Renal cortical epithelial cell (primary cell): ENCODE results near the gene TUBB3. TPM values are rescaled to one million over a fixed set of nuclear protein-coding genes. Genes with fewer than 3 reads are reported as not detected.
"Not testable (repeated sequence)": the region's sequence is repeated elsewhere in the genome, so short reads cannot be mapped to it uniquely, and the experiment has no call there.

ENCODE experiments used
- DNase-seq: peaks from one replicate; pipeline ENCODE4 v3.0.0-alpha.2; 2011; ENCODE audit warnings: low read depth
- total RNA-seq: library from RNA; depleted of rRNA; stranded (reverse); fragments of >200 nt; gene quantifications from 2 replicates; pipeline ENCODE4 v1.2.3, GENCODE V29; 2014

Gene TUBB3
- total RNA-seq, 1 donor from 2014 or later, result 368 TPM

- no peak for DNase-seq
These were observed 4.4 kb upstream of the TUBB3 start, which contains the start of gene MC1R for GRCh38 chr16:89918453-89919347. Gene MC1R (plus strand): TSS chr16:89918862. CDS start chr16:89919259, 397 bp downstream.

GRCh38 chr16:89919535-89920406 is 3.4 kb upstream of the TUBB3 start:
- no peak for DNase-seq

GRCh38 chr16:89920723-89921122 is 2.4 kb upstream of the TUBB3 start:
- DNase-seq, result peak; percentile 51

- no peak for DNase-seq
These were observed 1.9 kb upstream of the TUBB3 start for GRCh38 chr16:89921131-89921701.

GRCh38 chr16:89921702-89922476 is 1.3 kb upstream of the TUBB3 start:
- DNase-seq, result peak; percentile 88

GRCh38 chr16:89922477-89922883 is 662 bp upstream of the TUBB3 start:
- peak; percentile 82 for DNase-seq

GRCh38 chr16:89923640-89924296 is 626 bp downstream of the TUBB3 start:
- no peak for DNase-seq

GRCh38 chr16:89924297-89924924 is 1.3 kb downstream of the TUBB3 start:
- DNase-seq, result peak; percentile 19

- DNase-seq, result peak; percentile 34
These were observed 1.8 kb downstream of the TUBB3 start for GRCh38 chr16:89924925-89925307.

GRCh38 chr16:89925596-89926079 is 2.5 kb downstream of the TUBB3 start:
- DNase-seq, result no peak

- no peak for DNase-seq
These were observed 8.3 kb downstream of the TUBB3 start for GRCh38 chr16:89931305-89931896.

- no peak for DNase-seq
These were observed 8.8 kb downstream of the TUBB3 start for GRCh38 chr16:89931964-89932363.

GRCh38 chr16:89934019-89934418 is 10.9 kb downstream of the TUBB3 start:
- DNase-seq, result not testable (repeated sequence)

GRCh38 chr16:89934611-89935553 is 11.7 kb downstream of the TUBB3 start:
- DNase-seq, result no peak

GRCh38 chr16:89935620-89936019 is 12.5 kb downstream of the TUBB3 start:
- not testable (repeated sequence) for DNase-seq

GRCh38 chr16:89936034-89936433 is 12.9 kb downstream of the TUBB3 start:
- DNase-seq, result no peak

- DNase-seq, result no peak
These were observed 13.4 kb downstream of the TUBB3 start for GRCh38 chr16:89936508-89936907.

- no peak for DNase-seq
These were observed 13.8 kb downstream of the TUBB3 start for GRCh38 chr16:89936981-89937380.
